HepG2 (cell line): ENCODE measurements around the gene C2orf78. TPM values are rescaled to one million over a fixed set of nuclear protein-coding genes. Genes with fewer than 3 reads are reported as not detected.

ENCODE experiments used
- ATAC-seq: fragments of 200-7000 bp; cut with Tn5 transposase; 3 replicates; pipeline ENCODE4 v1.9.1; 2020; ENCODE audit warnings: mild to moderate bottlenecking, moderate library complexity
- BruUV-seq: library from RNA; stranded (reverse); fragments of 400-500 nt; replicated peaks from 2 replicates; lab custom pipeline; 2021; lab: Mats Ljungman, UMichigan
- CTCF ChIA-PET: fragments of 300-600 bp; formaldehyde crosslinking; extraction: SDS; loops from one replicate; lab custom pipeline; 2021; ENCODE audit warnings: low total read pairs, inconsistent platforms, low intra/inter-chr PET ratio; lab: Yijun Ruan, JAX
- POLR2A ChIA-PET: fragments of 350-600 bp; sonication (Branson Sonifier 250); formaldehyde crosslinking; loops from one replicate; lab custom pipeline; 2020; ENCODE audit warnings: antibody characterized with exemption, inconsistent platforms; lab: Yijun Ruan, JAX
- DNase-seq: peaks from one replicate; pipeline ENCODE4 v3.0.0-alpha.2; 2015; ENCODE audit warnings: low spot score
- FAIRE-seq: peaks from 3 replicates; lab custom pipeline; 2011; peaks lifted over from hg19 to GRCh38; lab: Jason Lieb, UNC
- H2AFZ ChIP-seq: one replicate; pipeline ENCODE4 v1.6.1; 2011; ENCODE audit warnings: low read length, inconsistent platforms
- H3K27ac ChIP-seq: fragments of 300-600 bp; 3 replicates; pipeline ENCODE4 v1.8.0; 2011; ENCODE audit warnings: mixed run types, mild to moderate bottlenecking, mixed read lengths, low read length, inconsistent platforms; ENCODE audit not compliant: insufficient read depth; ENCODE audit errors: extremely low read length
- H3K27me3 ChIP-seq, 2 experiments: fragments of 200-600 bp in 1 of 2; 2 replicates in 1 of 2; 3 replicates in 1 of 2; pipeline versions ENCODE4 v1.6.0 to v1.8.0; 2011; ENCODE audit warnings: low read length in 2 of 2, mild to moderate bottlenecking in 2 of 2, moderate library complexity in 2 of 2, inconsistent platforms in 1 of 2; ENCODE audit not compliant: insufficient read depth in 2 of 2, control insufficient read depth in 1 of 2
- H3K36me3 ChIP-seq, 2 experiments: fragments of 200-600 bp in 1 of 2; replicated peaks in 1 of 2; 2 replicates in 1 of 2; 3 replicates in 1 of 2; pipeline versions ENCODE4 v1.5.1 to v1.8.0; 2011; ENCODE audit warnings: low read length in 2 of 2, inconsistent platforms in 1 of 2; ENCODE audit not compliant: insufficient read depth in 2 of 2, control insufficient read depth in 1 of 2
- H3K4me1 ChIP-seq: 2 replicates; pipeline ENCODE4 v1.5.1; 2012; ENCODE audit warnings: low read length, inconsistent platforms; ENCODE audit not compliant: insufficient read depth
- H3K4me2 ChIP-seq: 2 replicates; pipeline ENCODE4 v1.6.0; 2011; ENCODE audit warnings: low read depth, low read length, inconsistent platforms
- H3K4me3 ChIP-seq, 3 experiments: fragments of 200-600 bp in 1 of 3; sonication (generic), shearing (Covaris generic) in 1 of 3; replicated peaks in 1 of 3; 2 replicates each; pipeline ENCODE4 v1.5.1; 2011 to 2016; ENCODE audit warnings: low read length in 3 of 3, inconsistent platforms in 2 of 3, low read depth in 2 of 3, mild to moderate bottlenecking in 2 of 3, control low read depth in 1 of 3, mixed read lengths in 1 of 3; ENCODE audit not compliant: insufficient read depth in 1 of 3
- H3K79me2 ChIP-seq: one replicate; pipeline ENCODE4 v1.6.1; 2011; ENCODE audit warnings: low read length, inconsistent platforms; ENCODE audit not compliant: insufficient read depth
- H3K9ac ChIP-seq: 2 replicates; pipeline ENCODE4 v1.6.0; 2011; ENCODE audit warnings: mild to moderate bottlenecking, low read depth, low read length, inconsistent platforms; ENCODE audit not compliant: insufficient read depth
- H3K9me3 ChIP-seq: 2 replicates; pipeline ENCODE4 v1.5.1; 2012; ENCODE audit warnings: mild to moderate bottlenecking, low read length
- H4K20me1 ChIP-seq: 2 replicates; pipeline ENCODE4 v1.6.0; 2011; ENCODE audit warnings: inconsistent platforms, mild to moderate bottlenecking, low read length, moderate library complexity; ENCODE audit not compliant: insufficient read depth
- BHLHE40 ChIP-seq: IDR thresholded peaks from 2 replicates; pipeline ENCODE4 v1.6.1; 2011; ENCODE audit warnings: low read length, improper control_type of control experiment
- CENPT ChIP-seq: sonication (generic); formaldehyde crosslinking; IDR thresholded peaks from 2 replicates; pipeline ENCODE4 v1.8.0; 2022; ENCODE audit warnings: low read depth, mild to moderate bottlenecking, moderate library complexity, missing genetic modification reagents
- ESRRA ChIP-seq: sonication (generic); formaldehyde crosslinking; IDR thresholded peaks from 2 replicates; pipeline ENCODE4 v1.5.1; 2020; ENCODE audit warnings: mild to moderate bottlenecking, low read depth, missing genetic modification reagents
- HCFC1 ChIP-seq: fragments of 150-350 bp; IDR thresholded peaks from 2 replicates; pipeline ENCODE4 v1.6.1; 2014; ENCODE audit warnings: low read depth, low read length
- KDM6A ChIP-seq: IDR thresholded peaks from 2 replicates; pipeline ENCODE4 v1.6.1; 2016; ENCODE audit warnings: low read depth
- KMT2A ChIP-seq: sonication (generic); formaldehyde crosslinking; IDR thresholded peaks from 2 replicates; pipeline ENCODE4 v1.4.0; 2020; ENCODE audit warnings: missing genetic modification reagents
- MTF2 ChIP-seq: sonication (generic); formaldehyde crosslinking; IDR thresholded peaks from 2 replicates; pipeline ENCODE4 v1.5.0; 2020; ENCODE audit warnings: missing genetic modification reagents, borderline replicate concordance
- NFE2L1 ChIP-seq: sonication (generic); formaldehyde crosslinking; IDR thresholded peaks from 2 replicates; pipeline ENCODE4 v1.4.0; 2020; ENCODE audit warnings: missing genetic modification reagents, mild to moderate bottlenecking, borderline replicate concordance
- PHF20 ChIP-seq: sonication (generic); formaldehyde crosslinking; IDR thresholded peaks from 2 replicates; pipeline ENCODE4 v1.5.0; 2020; ENCODE audit warnings: mild to moderate bottlenecking, missing genetic modification reagents
- RBM22 ChIP-seq: fragments of 200-400 bp; formaldehyde crosslinking; optimal IDR thresholded peaks from 2 replicates; pipeline ENCODE3; 2017; ENCODE audit warnings: mild to moderate bottlenecking, low read length, moderate library complexity
- RNF219 ChIP-seq: sonication (generic); formaldehyde crosslinking; IDR thresholded peaks from 2 replicates; pipeline ENCODE4 v1.5.0; 2020; ENCODE audit warnings: mild to moderate bottlenecking, missing genetic modification reagents
- SNAPC2 ChIP-seq: sonication (generic); formaldehyde crosslinking; IDR thresholded peaks from 2 replicates; pipeline ENCODE4 v1.8.1; 2022; ENCODE audit warnings: mild to moderate bottlenecking, missing genetic modification reagents
- SP2 ChIP-seq: sonication (generic); formaldehyde crosslinking; IDR thresholded peaks from 2 replicates; pipeline ENCODE4 v1.5.1; 2020; ENCODE audit warnings: mild to moderate bottlenecking, missing genetic modification reagents
- XBP1 ChIP-seq: sonication (generic); formaldehyde crosslinking; IDR thresholded peaks from 2 replicates; pipeline ENCODE4 v1.5.0; 2020; ENCODE audit warnings: missing genetic modification reagents
- ZNF251 ChIP-seq: sonication (generic); formaldehyde crosslinking; IDR thresholded peaks from 2 replicates; pipeline ENCODE4 v1.9.0; 2021; ENCODE audit warnings: mild to moderate bottlenecking, missing genetic modification reagents
- WGBS: methylation state at CpG from one replicate; pipeline ENCODE4 v1.1.6; 2017; ENCODE audit warnings: low lambda C conversion rate; 5-methylcytosine and 5-hydroxymethylcytosine counted together
- in situ Hi-C: cut with HindIII; loops from 2 replicates; pipeline ENCODE4 v1.10.0; 2017; ENCODE audit warnings: low pct_unique_long_range_greater_than_20kb; ENCODE audit not compliant: extremely low pct_ligation_motif_present
- intact Hi-C: fragments of 100-400 bp; cut with micrococcal nuclease; formaldehyde crosslinking; loops from one replicate; pipeline ENCODE4 v1.10.0; 2022; ENCODE audit not compliant: unreplicated experiment
- polyA plus RNA-seq, 8 experiments: library from polyadenylated mRNA; depleted of rRNA in 3 of 8; stranded (reverse) in 7 of 8; unstranded in 1 of 8; fragments of >200 nt; fragmentation: Illumina TruSeq in 4 of 8; extraction: Trizol in 4 of 8; gene quantifications; 2 replicates each; pipeline versions ENCODE4 v1.2.1 to v1.2.3, GENCODE V29; 2011 to 2016; ENCODE audit warnings: low read depth in 4 of 8, missing spikeins in 1 of 8, mixed read lengths in 1 of 8; ENCODE audit not compliant: insufficient read depth in 1 of 8
- total RNA-seq, 5 experiments: library from RNA; depleted of rRNA; stranded (reverse); fragments of >200 nt; fragmentation: Illumina TruSeq; extraction: Trizol; gene quantifications; 2 replicates each; pipeline ENCODE4 v1.2.3, GENCODE V29; 2016; ENCODE audit warnings: low read depth in 1 of 5
- TF ChIP-seq, protein P1 (sequence below): IDR thresholded peaks from 2 replicates; pipeline ENCODE4 v1.6.1; 2016; ENCODE audit warnings: control low read depth
- TF ChIP-seq, protein P2 (sequence below): sonication (generic); formaldehyde crosslinking; IDR thresholded peaks from 2 replicates; pipeline ENCODE4 v1.4.0; 2020; ENCODE audit warnings: missing genetic modification reagents
- TF ChIP-seq, protein P3 (sequence below): sonication (generic); formaldehyde crosslinking; IDR thresholded peaks from 2 replicates; pipeline ENCODE4 v1.8.0; 2023; ENCODE audit warnings: mild to moderate bottlenecking, missing genetic modification reagents
- TF ChIP-seq, protein P4 (sequence below): sonication (generic); formaldehyde crosslinking; IDR thresholded peaks from 2 replicates; pipeline ENCODE4 v1.4.0; 2020; ENCODE audit warnings: mild to moderate bottlenecking, low read depth, missing genetic modification reagents

C2orf78 gene
- total and polyA plus RNA-seq, 2 of the 13 experiments (the other 11 are each of a cell fraction or from before 2014, with no cell fraction given): not detected

DNA sequence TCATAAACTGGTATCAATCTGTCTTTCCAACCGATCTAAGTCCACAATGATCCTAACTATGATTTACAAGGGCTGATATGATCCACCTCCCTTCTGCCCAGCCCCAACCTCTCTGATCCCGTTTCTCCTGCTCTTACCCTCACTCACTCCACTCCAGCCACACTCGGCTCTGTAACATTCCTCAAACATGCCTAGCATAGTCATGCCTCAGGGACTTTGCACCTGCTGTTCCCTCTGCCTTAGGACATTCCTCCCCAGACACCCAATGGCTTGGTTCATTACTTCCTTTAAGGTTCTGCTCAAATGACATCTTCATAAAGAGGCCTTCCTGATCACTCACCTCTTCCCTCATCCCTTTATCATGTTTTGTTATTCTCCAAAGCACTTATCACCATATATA, 13.3 kb upstream of the C2orf78 start:
- 89% methylated on average over 3 of the region's 3 CpGs for WGBS
- in situ Hi-C loops (no loop called here), intact Hi-C loops (no loop called here)
- TF ChIP-seq CENPT (no peak), BHLHE40 (no peak), ESRRA (CRISPR knock-in tag) (no peak), PHF20 (CRISPR knock-in tag) (no peak), MTF2 (no peak), KMT2A (CRISPR knock-in tag) (no peak), RBM22 (no peak), HCFC1 (no peak), XBP1 (no peak), KDM6A (CRISPR knock-in tag) (no peak), RNF219 (no peak), ZNF251 (CRISPR knock-in tag) (no peak), SNAPC2 (CRISPR knock-in tag) (no peak), NFE2L1 (no peak), SP2 (CRISPR knock-in tag) (no peak)
- TF ChIP-seq, protein P1, sequence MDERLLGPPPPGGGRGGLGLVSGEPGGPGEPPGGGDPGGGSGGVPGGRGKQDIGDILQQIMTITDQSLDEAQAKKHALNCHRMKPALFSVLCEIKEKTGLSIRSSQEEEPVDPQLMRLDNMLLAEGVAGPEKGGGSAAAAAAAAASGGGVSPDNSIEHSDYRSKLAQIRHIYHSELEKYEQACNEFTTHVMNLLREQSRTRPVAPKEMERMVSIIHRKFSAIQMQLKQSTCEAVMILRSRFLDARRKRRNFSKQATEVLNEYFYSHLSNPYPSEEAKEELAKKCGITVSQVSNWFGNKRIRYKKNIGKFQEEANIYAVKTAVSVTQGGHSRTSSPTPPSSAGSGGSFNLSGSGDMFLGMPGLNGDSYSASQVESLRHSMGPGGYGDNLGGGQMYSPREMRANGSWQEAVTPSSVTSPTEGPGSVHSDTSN (CRISPR knock-in tag): no peak
- TF ChIP-seq, protein P2, sequence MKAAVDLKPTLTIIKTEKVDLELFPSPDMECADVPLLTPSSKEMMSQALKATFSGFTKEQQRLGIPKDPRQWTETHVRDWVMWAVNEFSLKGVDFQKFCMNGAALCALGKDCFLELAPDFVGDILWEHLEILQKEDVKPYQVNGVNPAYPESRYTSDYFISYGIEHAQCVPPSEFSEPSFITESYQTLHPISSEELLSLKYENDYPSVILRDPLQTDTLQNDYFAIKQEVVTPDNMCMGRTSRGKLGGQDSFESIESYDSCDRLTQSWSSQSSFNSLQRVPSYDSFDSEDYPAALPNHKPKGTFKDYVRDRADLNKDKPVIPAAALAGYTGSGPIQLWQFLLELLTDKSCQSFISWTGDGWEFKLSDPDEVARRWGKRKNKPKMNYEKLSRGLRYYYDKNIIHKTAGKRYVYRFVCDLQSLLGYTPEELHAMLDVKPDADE: no peak
- TF ChIP-seq, protein P3, sequence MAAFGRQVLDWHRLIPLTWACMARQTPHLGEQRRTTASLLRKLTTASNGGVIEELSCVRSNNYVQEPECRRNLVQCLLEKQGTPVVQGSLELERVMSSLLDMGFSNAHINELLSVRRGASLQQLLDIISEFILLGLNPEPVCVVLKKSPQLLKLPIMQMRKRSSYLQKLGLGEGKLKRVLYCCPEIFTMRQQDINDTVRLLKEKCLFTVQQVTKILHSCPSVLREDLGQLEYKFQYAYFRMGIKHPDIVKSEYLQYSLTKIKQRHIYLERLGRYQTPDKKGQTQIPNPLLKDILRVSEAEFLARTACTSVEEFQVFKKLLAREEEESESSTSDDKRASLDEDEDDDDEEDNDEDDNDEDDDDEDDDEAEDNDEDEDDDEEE (CRISPR knock-in tag): no peak
- TF ChIP-seq, protein P4, sequence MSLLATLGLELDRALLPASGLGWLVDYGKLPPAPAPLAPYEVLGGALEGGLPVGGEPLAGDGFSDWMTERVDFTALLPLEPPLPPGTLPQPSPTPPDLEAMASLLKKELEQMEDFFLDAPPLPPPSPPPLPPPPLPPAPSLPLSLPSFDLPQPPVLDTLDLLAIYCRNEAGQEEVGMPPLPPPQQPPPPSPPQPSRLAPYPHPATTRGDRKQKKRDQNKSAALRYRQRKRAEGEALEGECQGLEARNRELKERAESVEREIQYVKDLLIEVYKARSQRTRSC (CRISPR knock-in tag): no peak
- Histone ChIP-seq H3K4me2 (no peak overlapping the region), H3K36me3 (peaks cover 28 to 76% of the 10 kb centered on the region in 2 experiments), H3K4me3 (no peak overlapping the region), H3K9ac (no peak overlapping the region), H3K27ac (no peak overlapping the region), H4K20me1 (no peaks in the 10 kb centered on the region), H2AFZ (no peak overlapping the region), H3K4me1 (no peaks in the 10 kb centered on the region), H3K27me3 (no peaks in the 10 kb centered on the region), H3K79me2 (peaks cover 3% of the 10 kb centered on the region), H3K9me3 (no peaks in the 10 kb centered on the region)
- ChIA-PET CTCF (no interaction called here), POLR2A (no interaction called here)
- ATAC-seq (no peak), DNase-seq (no peak), FAIRE-seq (no peak)
- no TSS peak for BruUV-seq
